Mucosa of stomach (tissue), 1 donor: ENCODE results near the gene TYW5.
"Not testable (repeated sequence)": the region's sequence is repeated elsewhere in the genome, so short reads cannot be mapped to it uniquely, and the experiment has no call there.

Experiments
- H3K27me3 ChIP-seq: one replicate; pipeline ENCODE4 v1.7.0; 2013; ENCODE audit warnings: mild to moderate bottlenecking, low read length; ENCODE audit not compliant: control insufficient read depth, insufficient read depth
- H3K36me3 ChIP-seq: one replicate; pipeline ENCODE4 v1.7.0; 2013; ENCODE audit warnings: low read length; ENCODE audit not compliant: control insufficient read depth, insufficient read depth
- H3K4me1 ChIP-seq: one replicate; pipeline ENCODE4 v1.7.0; 2013; ENCODE audit warnings: mild to moderate bottlenecking, low read length; ENCODE audit not compliant: control insufficient read depth, insufficient read depth
- H3K4me3 ChIP-seq: one replicate; pipeline ENCODE4 v1.7.0; 2013; ENCODE audit warnings: low read length
- H3K9ac ChIP-seq: one replicate; pipeline ENCODE4 v1.7.0; 2013; ENCODE audit warnings: mild to moderate bottlenecking, low read length, moderate library complexity
- H3K9me3 ChIP-seq: one replicate; pipeline ENCODE4 v1.7.0; 2013; ENCODE audit warnings: mild to moderate bottlenecking, low read length, moderate library complexity; ENCODE audit not compliant: control insufficient read depth
- donor health status: Pancreatic carcinoma.

TYW5 gene

GRCh38 chr2:199933466-199933865 is 21.8 kb downstream of the TYW5 start:
- no peaks in the 10 kb centered on the region for H3K9me3 ChIP-seq
- no peak overlapping the region for H3K4me3 ChIP-seq
- H3K36me3 ChIP-seq, result no peaks in the 10 kb centered on the region
- H3K9ac ChIP-seq, result no peak overlapping the region
- H3K4me1 ChIP-seq, result no peaks in the 10 kb centered on the region
- H3K27me3 ChIP-seq, result no peaks in the 10 kb centered on the region

GRCh38 chr2:199932312-199932855 is 22.9 kb downstream of the TYW5 start:
- H3K36me3 ChIP-seq, result no peaks in the 10 kb centered on the region
- H3K9ac ChIP-seq, result no peak overlapping the region
- no peaks in the 10 kb centered on the region for H3K27me3 ChIP-seq
- H3K9me3 ChIP-seq, result no peaks in the 10 kb centered on the region
- H3K4me1 ChIP-seq, result no peaks in the 10 kb centered on the region
- H3K4me3 ChIP-seq, result no peak overlapping the region

DNA sequence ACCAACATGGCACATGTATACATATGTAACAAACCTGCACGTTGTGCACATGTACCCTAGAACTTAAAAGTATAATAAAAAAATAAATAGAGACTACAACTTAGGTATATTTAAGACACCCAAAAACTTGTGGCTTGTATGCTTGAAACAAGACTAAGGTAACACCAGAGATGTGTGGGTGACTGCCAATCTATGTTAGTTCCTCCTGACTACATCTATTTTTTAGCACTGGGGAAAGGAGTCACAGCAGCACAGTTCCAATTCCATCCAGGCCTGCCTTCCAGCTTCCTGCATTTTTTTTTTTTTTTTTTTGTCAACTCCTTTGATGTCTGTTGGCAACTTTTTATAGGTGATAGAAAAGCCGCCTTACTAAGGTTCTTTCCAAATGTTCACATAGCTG is 26.0 kb downstream of the TYW5 start:
- H3K27me3 ChIP-seq, result no peaks in the 10 kb centered on the region
- H3K9ac ChIP-seq, result no peak overlapping the region
- H3K9me3 ChIP-seq, result no peaks in the 10 kb centered on the region
- no peak overlapping the region for H3K4me3 ChIP-seq
- H3K4me1 ChIP-seq, result no peaks in the 10 kb centered on the region
- H3K36me3 ChIP-seq, result no peaks in the 10 kb centered on the region

DNA sequence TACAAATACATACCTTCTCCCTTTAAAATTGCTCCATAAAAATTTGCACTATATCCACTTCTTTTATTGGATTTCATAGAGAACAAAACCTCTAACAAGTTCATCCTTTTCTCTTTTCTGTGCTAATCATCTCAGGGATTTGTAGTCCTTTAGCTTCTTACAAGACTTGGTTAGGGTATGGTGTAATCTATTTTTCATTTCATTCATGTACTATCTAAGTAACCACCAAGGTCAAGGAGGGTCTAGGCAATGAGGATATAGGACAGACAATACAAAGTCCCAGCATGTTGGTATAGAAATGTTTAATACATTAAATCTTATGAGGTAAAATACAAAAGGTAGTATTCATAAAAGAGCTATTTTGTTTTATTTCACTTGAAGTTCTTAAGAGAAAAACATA is 26.7 kb downstream of the TYW5 start:
- Histone ChIP-seq H3K36me3 (no peaks in the 10 kb centered on the region), H3K27me3 (no peaks in the 10 kb centered on the region), H3K4me3 (no peak overlapping the region), H3K9ac (no peak overlapping the region), H3K9me3 (no peaks in the 10 kb centered on the region), H3K4me1 (no peaks in the 10 kb centered on the region)

DNA sequence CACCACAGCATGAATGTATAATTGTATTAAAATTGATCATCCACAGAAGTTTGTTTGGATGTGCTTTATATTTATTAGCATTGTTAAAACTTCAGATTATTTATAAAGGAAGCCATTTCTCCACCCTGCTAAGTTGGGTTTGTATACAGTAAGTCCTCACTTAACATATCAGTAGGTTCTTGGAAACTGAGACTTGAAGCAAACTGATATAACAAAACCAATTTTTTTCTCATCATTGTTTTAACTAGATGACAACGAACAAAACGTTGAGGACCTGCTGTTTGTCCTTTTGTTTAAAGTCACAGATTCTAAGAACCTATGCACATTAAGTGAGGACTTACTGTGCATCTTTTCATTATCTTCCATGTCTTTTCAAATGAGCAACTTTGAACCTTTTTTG is 27.1 kb downstream of the TYW5 start:
- Histone ChIP-seq H3K9ac (no peak overlapping the region), H3K36me3 (no peaks in the 10 kb centered on the region), H3K4me3 (no peak overlapping the region), H3K4me1 (no peaks in the 10 kb centered on the region), H3K9me3 (no peaks in the 10 kb centered on the region), H3K27me3 (no peaks in the 10 kb centered on the region)

GRCh38 chr2:199926806-199927205 is 28.5 kb downstream of the TYW5 start:
- no peaks in the 10 kb centered on the region for H3K9me3 ChIP-seq
- no peaks in the 10 kb centered on the region for H3K36me3 ChIP-seq
- no peak overlapping the region for H3K4me3 ChIP-seq
- H3K9ac ChIP-seq, result no peak overlapping the region
- no peaks in the 10 kb centered on the region for H3K4me1 ChIP-seq
- no peaks in the 10 kb centered on the region for H3K27me3 ChIP-seq

- H3K9me3 ChIP-seq, result no peaks in the 10 kb centered on the region
- no peaks in the 10 kb centered on the region for H3K27me3 ChIP-seq
- H3K36me3 ChIP-seq, result no peaks in the 10 kb centered on the region
- no peak overlapping the region for H3K9ac ChIP-seq
- no peaks in the 10 kb centered on the region for H3K4me1 ChIP-seq
- H3K4me3 ChIP-seq, result no peak overlapping the region
Measured at GRCh38 chr2:199923924-199924323, 31.4 kb downstream of the TYW5 start.

GRCh38 chr2:199922856-199923255 is 32.4 kb downstream of the TYW5 start:
- Histone ChIP-seq H3K36me3 (no peaks in the 10 kb centered on the region), H3K9me3 (no peaks in the 10 kb centered on the region), H3K4me3 (no peak overlapping the region), H3K4me1 (no peaks in the 10 kb centered on the region), H3K27me3 (no peaks in the 10 kb centered on the region), H3K9ac (no peak overlapping the region)

DNA sequence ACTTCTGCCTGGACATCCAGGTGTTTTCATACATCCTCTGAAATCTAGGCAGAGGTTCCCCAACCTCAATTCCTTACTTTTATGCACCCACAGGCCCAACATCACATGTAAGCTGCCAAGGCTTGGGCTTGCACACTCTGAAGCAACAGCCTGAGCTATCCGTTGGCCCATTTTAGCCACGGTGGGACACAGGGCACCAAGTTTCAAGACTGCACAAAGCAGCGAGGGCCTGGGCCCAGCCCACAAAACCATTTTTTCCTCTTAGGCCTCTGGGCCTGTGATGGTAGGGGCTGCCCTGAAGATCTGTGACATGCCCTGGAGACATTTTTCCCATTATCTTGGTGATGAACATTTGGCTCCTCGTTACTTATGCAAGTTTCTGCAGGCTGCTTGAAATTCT is 38.3 kb downstream of the TYW5 start:
- H3K9me3 ChIP-seq, result no peaks in the 10 kb centered on the region
- no peaks in the 10 kb centered on the region for H3K27me3 ChIP-seq
- no peaks in the 10 kb centered on the region for H3K36me3 ChIP-seq
- no peak overlapping the region for H3K4me3 ChIP-seq
- peaks cover 17% of the 10 kb centered on the region for H3K4me1 ChIP-seq
- no peak overlapping the region for H3K9ac ChIP-seq

DNA sequence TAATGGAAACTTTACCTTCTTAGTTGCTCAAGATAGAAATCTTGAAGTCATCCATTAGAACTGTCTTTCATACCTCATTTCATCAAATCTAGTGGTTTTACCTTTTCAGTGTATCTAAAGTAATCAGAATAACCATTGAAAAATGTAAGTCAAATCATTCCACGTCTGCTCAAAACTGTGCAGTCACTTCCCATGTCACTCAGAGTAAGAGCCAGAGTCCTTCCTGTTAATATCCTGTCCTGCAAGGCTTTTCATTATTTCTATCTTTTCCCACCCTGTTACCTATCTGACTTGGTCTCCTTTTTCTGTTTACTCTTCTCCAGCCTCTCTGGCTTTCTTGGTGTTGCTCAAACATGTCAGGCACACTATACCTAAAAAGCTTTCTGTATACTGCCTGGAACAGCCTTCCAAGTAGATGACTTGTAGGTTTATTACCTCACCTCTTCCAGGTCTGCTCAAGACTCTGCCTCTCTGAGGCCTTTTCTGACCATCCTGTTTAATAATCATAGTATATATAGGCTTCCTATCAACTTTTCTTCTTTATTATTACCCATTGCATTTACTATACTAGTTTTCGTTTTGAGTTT is 40.8 kb downstream of the TYW5 start:
- H3K27me3 ChIP-seq, result no peaks in the 10 kb centered on the region
- no peaks in the 10 kb centered on the region for H3K36me3 ChIP-seq
- H3K4me3 ChIP-seq, result no peak overlapping the region
- peaks cover 18% of the 10 kb centered on the region for H3K4me1 ChIP-seq
- H3K9me3 ChIP-seq, result no peaks in the 10 kb centered on the region
- H3K9ac ChIP-seq, result peak overlapping the region; percentile 5

DNA sequence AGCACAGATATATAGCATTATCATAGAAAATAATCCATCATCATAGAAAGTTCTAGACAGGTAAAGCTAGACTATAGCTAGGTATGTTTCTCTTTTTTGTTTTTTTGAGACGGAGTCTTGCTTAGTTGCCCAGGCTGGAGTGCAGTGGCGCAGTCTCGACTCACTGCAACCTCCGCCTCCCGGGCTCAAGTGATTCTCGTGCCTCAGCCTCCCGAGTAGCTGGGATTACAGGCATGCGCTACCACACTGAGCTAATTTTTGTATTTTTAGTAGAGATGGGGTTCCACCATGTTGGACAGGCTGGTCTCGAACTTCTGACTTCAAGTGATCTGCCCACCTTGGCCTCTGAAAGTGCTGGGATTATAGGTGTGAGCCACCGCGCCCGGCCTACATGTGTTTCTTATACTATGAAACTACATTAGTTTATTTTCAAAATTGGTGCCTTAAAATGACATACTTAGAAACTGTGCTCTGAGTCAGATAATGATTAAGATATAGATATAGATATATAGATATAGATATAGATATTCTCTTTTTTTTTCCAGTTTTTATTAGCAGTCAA is 42.7 kb downstream of the TYW5 start:
- not testable (repeated sequence) for H3K9ac ChIP-seq, H3K36me3 ChIP-seq

GRCh38 chr2:199911877-199912161 is 43.5 kb downstream of the TYW5 start:
- peaks cover 18% of the 10 kb centered on the region for H3K4me1 ChIP-seq
- no peaks in the 10 kb centered on the region for H3K36me3 ChIP-seq
- H3K4me3 ChIP-seq, result peak overlapping the region; percentile 91
- H3K9ac ChIP-seq, result peak overlapping the region; percentile 90
- no peaks in the 10 kb centered on the region for H3K9me3 ChIP-seq
- no peaks in the 10 kb centered on the region for H3K27me3 ChIP-seq

More for the DNA sequence above, 42.7 kb downstream of the TYW5 start:
- not testable (repeated sequence) for H3K27me3 ChIP-seq, H3K4me3 ChIP-seq, H3K9me3 ChIP-seq
- peaks cover 18% of the 10 kb centered on the region for H3K4me1 ChIP-seq
